Measurements from ENCODE around the gene ORM1. TPM values are rescaled to one million over a fixed set of nuclear protein-coding genes. Genes with fewer than 3 reads are reported as not detected.

ORM1 gene
- total RNA-seq, 4 donors from 2014 or later: 1.6 TPM; not detected in 3

GRCh38 chr9:114308361-114308950, 14.4 kb upstream of the ORM1 start:
- Histone ChIP-seq H3K4me1 (peaks cover 0 to 10% (median 0%) of the 10 kb centered on the region in 3 donors), H3K36me3 (peaks cover 0 to 5% of the 10 kb centered on the region in 2 donors), H3K4me3 (no peak overlapping the region), H3K9me3 (no peaks in the 10 kb centered on the region), H3K27ac (no peak overlapping the region), H3K27me3 (peaks cover 5% of the 10 kb centered on the region)
- 93% methylated on average over 4 to 5 of the region's 13 CpGs for WGBS, 2 donors (ENCODE audit: low coverage in 1 of 2)
- no peak for TF ChIP-seq POLR2AphosphoS5 (IDR thresholded peaks at IDR 0.05)
- TF ChIP-seq, protein P1, sequence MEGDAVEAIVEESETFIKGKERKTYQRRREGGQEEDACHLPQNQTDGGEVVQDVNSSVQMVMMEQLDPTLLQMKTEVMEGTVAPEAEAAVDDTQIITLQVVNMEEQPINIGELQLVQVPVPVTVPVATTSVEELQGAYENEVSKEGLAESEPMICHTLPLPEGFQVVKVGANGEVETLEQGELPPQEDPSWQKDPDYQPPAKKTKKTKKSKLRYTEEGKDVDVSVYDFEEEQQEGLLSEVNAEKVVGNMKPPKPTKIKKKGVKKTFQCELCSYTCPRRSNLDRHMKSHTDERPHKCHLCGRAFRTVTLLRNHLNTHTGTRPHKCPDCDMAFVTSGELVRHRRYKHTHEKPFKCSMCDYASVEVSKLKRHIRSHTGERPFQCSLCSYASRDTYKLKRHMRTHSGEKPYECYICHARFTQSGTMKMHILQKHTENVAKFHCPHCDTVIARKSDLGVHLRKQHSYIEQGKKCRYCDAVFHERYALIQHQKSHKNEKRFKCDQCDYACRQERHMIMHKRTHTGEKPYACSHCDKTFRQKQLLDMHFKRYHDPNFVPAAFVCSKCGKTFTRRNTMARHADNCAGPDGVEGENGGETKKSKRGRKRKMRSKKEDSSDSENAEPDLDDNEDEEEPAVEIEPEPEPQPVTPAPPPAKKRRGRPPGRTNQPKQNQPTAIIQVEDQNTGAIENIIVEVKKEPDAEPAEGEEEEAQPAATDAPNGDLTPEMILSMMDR (IDR thresholded peaks at IDR 0.05): no peak
- TF ChIP-seq POLR2A (IDR thresholded peaks at IDR 0.05): no peak
- TF ChIP-seq EP300 (IDR thresholded peaks at IDR 0.05): no peak
- ATAC-seq: no peak

DNA sequence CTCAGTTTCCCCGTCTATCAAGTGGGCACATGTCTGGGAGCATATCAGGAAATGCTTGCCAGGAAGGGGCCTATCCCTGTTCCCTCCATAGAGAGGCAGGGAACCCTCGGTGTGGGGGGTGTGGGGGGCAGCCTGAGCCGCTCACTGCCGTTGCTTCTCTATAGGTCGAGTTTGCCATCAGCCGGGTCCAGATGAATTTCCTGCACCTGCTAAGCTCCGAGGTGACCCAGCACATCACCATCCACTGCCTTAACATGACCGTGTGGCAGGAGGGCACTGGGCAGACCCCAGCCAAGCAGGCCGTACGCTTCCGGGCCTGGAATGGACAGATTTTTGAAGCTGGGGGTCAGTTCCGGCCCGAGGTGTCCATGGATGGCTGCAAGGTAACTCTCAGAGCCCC, 13.8 kb upstream of the ORM1 start:
- Histone ChIP-seq H3K4me1 (peaks cover 0 to 10% (median 0%) of the 10 kb centered on the region in 3 donors), H3K9me3 (no peaks in the 10 kb centered on the region), H3K27ac (no peak overlapping the region), H3K36me3 (peaks cover 0 to 5% of the 10 kb centered on the region in 2 donors), H3K4me3 (no peak overlapping the region), H3K27me3 (peaks cover 5% of the 10 kb centered on the region)
- ATAC-seq: no peak
- TF ChIP-seq POLR2AphosphoS5 (IDR thresholded peaks at IDR 0.05) (no peak), EP300 (IDR thresholded peaks at IDR 0.05) (no peak), POLR2A (IDR thresholded peaks at IDR 0.05) (no peak)
- TF ChIP-seq, protein P1 (IDR thresholded peaks at IDR 0.05): no peak
- 92 to 95% methylated on average over 8 of the region's 13 CpGs for WGBS, 2 donors (ENCODE audit: low coverage in 1 of 2)

- peaks cover 0 to 3% (median 0%) of the 10 kb centered on the region in 3 donors for H3K4me1 ChIP-seq
- no peak overlapping the region for H3K4me3 ChIP-seq
- no peak for ATAC-seq
- no peak overlapping the region for H3K27ac ChIP-seq
- H3K9me3 ChIP-seq: peaks cover 0 to 7% (median 0%) of the 10 kb centered on the region in 3 donors
- peaks cover 0 to 5% of the 10 kb centered on the region in 2 donors for H3K36me3 ChIP-seq
- no peak for TF ChIP-seq POLR2AphosphoS5 (IDR thresholded peaks at IDR 0.05)
- TF ChIP-seq, protein P1 (IDR thresholded peaks at IDR 0.05): no peak
- peaks cover 3% of the 10 kb centered on the region for H3K27me3 ChIP-seq
- 80 to 86% methylated on average over 10 to 16 of the region's 22 CpGs for WGBS, 2 donors (ENCODE audit: low coverage in 1 of 2)
These were observed 12.1 kb upstream of the ORM1 start for GRCh38 chr9:114310471-114311450.

- no peaks in the 10 kb centered on the region for H3K4me1 ChIP-seq
- H3K27me3 ChIP-seq: no peaks in the 10 kb centered on the region
- 84 to 90% methylated on average over 18 to 22 of the region's 28 CpGs for WGBS, 2 donors (ENCODE audit: low coverage in 1 of 2)
- peaks cover 0 to 5% of the 10 kb centered on the region in 2 donors for H3K36me3 ChIP-seq
- TF ChIP-seq POLR2A (IDR thresholded peaks at IDR 0.05) (no peak), EP300 (IDR thresholded peaks at IDR 0.05) (no peak), POLR2AphosphoS5 (IDR thresholded peaks at IDR 0.05) (no peak)
- TF ChIP-seq, protein P1 (IDR thresholded peaks at IDR 0.05): no peak
- no peak overlapping the region for H3K4me3 ChIP-seq
- H3K9me3 ChIP-seq: peaks cover 0 to 7% (median 0%) of the 10 kb centered on the region in 3 donors
- ATAC-seq: no peak
- H3K27ac ChIP-seq: no peak overlapping the region
These were observed 11.1 kb upstream of the ORM1 start for GRCh38 chr9:114311571-114312512.
